Natural killer cell (primary cell): Measurements from ENCODE around the gene AGFG1. TPM values are rescaled to one million over a fixed set of nuclear protein-coding genes. Genes with fewer than 3 reads are reported as not detected.
A peak's percentile ranks its signal among the peaks of the same experiment; 100 is the strongest.

ENCODE experiments used
- ATAC-seq, 3 donors: fragments of 150-1000 bp in 2 of 3; fragments of 200-7000 bp in 1 of 3; cut with Tn5 transposase; 1 replicate in 1 of 3; 2 replicates in 2 of 3; pipeline ENCODE4 v1.10.0; 2021; ENCODE audit warnings: mild to moderate bottlenecking in 2 of 3, moderate library complexity in 2 of 3
- DNase-seq, 2 donors: peaks; one replicate each; pipeline versions ENCODE4 v3.0.0 to v3.0.0-alpha.2; 2013 to 2021; ENCODE audit warnings: mixed read lengths in 1 of 2
- H3K27ac ChIP-seq: one replicate; pipeline ENCODE4 v1.5.1; 2013; ENCODE audit warnings: mild to moderate bottlenecking, low read length
- H3K27me3 ChIP-seq: one replicate; pipeline ENCODE4 v1.6.1; 2013; ENCODE audit warnings: low read length; ENCODE audit not compliant: control insufficient read depth, insufficient read depth
- H3K36me3 ChIP-seq: one replicate; pipeline ENCODE4 v1.6.1; 2013; ENCODE audit warnings: low read length; ENCODE audit not compliant: control insufficient read depth, insufficient read depth
- H3K4me1 ChIP-seq: one replicate; pipeline ENCODE4 v1.6.1; 2013; ENCODE audit warnings: low read length; ENCODE audit not compliant: control insufficient read depth, insufficient read depth
- H3K4me3 ChIP-seq: one replicate; pipeline ENCODE4 v1.5.1; 2013; ENCODE audit warnings: low read length
- H3K9me3 ChIP-seq: one replicate; pipeline ENCODE4 v1.6.1; 2013; ENCODE audit warnings: low read length; ENCODE audit not compliant: control insufficient read depth, insufficient read depth
- H3K27ac Mint-ChIP-seq, 2 donors: one replicate each; pipeline ENCODE4 v1.8.0; 2022; ENCODE audit warnings: mild to moderate bottlenecking in 2 of 2, mixed read lengths in 2 of 2, moderate library complexity in 1 of 2
- H3K27me3 Mint-ChIP-seq, 2 donors: one replicate each; pipeline ENCODE4 v1.8.0; 2022; ENCODE audit warnings: low read depth in 2 of 2, mixed read lengths in 2 of 2
- H3K36me3 Mint-ChIP-seq: one replicate; pipeline ENCODE4 v1.8.0; 2022; ENCODE audit warnings: mixed read lengths
- H3K4me1 Mint-ChIP-seq, 2 donors: one replicate each; pipeline ENCODE4 v1.8.0; 2022; ENCODE audit warnings: mixed read lengths in 2 of 2
- H3K4me3 Mint-ChIP-seq: one replicate; pipeline ENCODE4 v1.8.0; 2022; ENCODE audit warnings: mild to moderate bottlenecking, moderate library complexity, mixed read lengths
- H3K9me3 Mint-ChIP-seq, 2 donors: one replicate each; pipeline ENCODE4 v1.8.0; 2022; ENCODE audit warnings: mixed read lengths in 2 of 2
- CTCF ChIP-seq: fragments of 200-600 bp; IDR thresholded peaks from one replicate; pipeline ENCODE4 v1.8.0; 2022; ENCODE audit warnings: antibody characterized with exemption
- WGBS: methylation state at CpG from one replicate; pipeline ENCODE4 v1.1.7; 2013; ENCODE audit warnings: missing lambda C conversion rate; ENCODE audit not compliant: insufficient coverage; 5-methylcytosine and 5-hydroxymethylcytosine counted together
- intact Hi-C: fragments of 100-400 bp; cut with micrococcal nuclease; formaldehyde crosslinking; loops from one replicate; pipeline ENCODE4 v1.14.2; 2022
- total RNA-seq, 4 donors: library from RNA; stranded (reverse); fragments of 120-200 nt in 1 of 4; gene quantifications; one replicate each; pipeline versions ENCODE4 v1.2.3 to v1.2.4, GENCODE V29; 2013 to 2022

Gene AGFG1, protein sequence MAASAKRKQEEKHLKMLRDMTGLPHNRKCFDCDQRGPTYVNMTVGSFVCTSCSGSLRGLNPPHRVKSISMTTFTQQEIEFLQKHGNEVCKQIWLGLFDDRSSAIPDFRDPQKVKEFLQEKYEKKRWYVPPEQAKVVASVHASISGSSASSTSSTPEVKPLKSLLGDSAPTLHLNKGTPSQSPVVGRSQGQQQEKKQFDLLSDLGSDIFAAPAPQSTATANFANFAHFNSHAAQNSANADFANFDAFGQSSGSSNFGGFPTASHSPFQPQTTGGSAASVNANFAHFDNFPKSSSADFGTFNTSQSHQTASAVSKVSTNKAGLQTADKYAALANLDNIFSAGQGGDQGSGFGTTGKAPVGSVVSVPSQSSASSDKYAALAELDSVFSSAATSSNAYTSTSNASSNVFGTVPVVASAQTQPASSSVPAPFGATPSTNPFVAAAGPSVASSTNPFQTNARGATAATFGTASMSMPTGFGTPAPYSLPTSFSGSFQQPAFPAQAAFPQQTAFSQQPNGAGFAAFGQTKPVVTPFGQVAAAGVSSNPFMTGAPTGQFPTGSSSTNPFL
- 10 to 100 TPM; 65.0 to 71.6 (median 67.3) TPM for total RNA-seq
- 59.4 TPM for total RNA-seq (2013)

DNA sequence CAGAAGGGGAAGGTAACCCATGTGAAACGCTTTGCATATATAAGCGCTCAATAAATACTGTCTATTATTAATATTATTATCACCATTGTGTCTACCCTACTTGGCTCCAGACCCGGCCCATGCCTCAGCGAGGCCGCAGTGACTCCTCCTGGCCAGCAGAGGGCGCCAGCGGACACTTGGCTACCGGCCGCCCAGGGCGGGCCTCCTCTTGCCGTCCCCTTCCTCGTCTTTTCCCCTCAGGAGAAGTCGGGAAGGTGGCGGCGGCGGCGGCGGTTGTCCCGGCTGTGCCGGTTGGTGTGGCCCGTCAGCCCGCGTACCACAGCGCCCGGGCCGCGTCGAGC is at the start of gene AGFG1:
AGFG1 (plus strand) TSS at position 233 of the 341 bp plus-strand sequence. CDS start 266 bp downstream, outside the sequence.
- Mint-ChIP-seq H3K36me3 (no peaks in the 10 kb centered on the region), H3K4me3 (peak within 1 kb of the TSS; percentile 95), H3K27ac (peak within 1 kb of the TSS; percentile 74 to 83), H3K27me3 (peaks cover 3 to 7% of the 10 kb centered on the region in 2 donors), H3K9me3 (no peaks in the 10 kb centered on the region), H3K4me1 (peaks cover 22 to 37% of the 10 kb centered on the region in 2 donors)
- peak; percentile 86 to 89 for DNase-seq
- peak; percentile 89 to 97 (median 92) for ATAC-seq
- H3K4me1 ChIP-seq, result peaks cover 8% of the 10 kb centered on the region
- intact Hi-C loops, result loop anchor here (10.0 kb wide), 1 partner anchor 147 kb away; the partner anchor contains the start of gene MFF
- H3K27me3 ChIP-seq, result no peaks in the 10 kb centered on the region
- no peaks in the 10 kb centered on the region for H3K9me3 ChIP-seq
- peak within 1 kb of the TSS; percentile 81 for H3K4me3 ChIP-seq
- H3K36me3 ChIP-seq, result no peaks in the 10 kb centered on the region
- WGBS, result 1% methylated on average over 28 of the region's 28 CpGs
- peak; percentile 97 for TF ChIP-seq CTCF
- H3K27ac ChIP-seq, result peak within 1 kb of the TSS; percentile 71

GRCh38 chr2:227423656-227424499 is 48.1 kb upstream of the AGFG1 start:
- H3K27ac ChIP-seq, result no peak overlapping the region
- no peak for DNase-seq
- H3K27me3 ChIP-seq, result no peaks in the 10 kb centered on the region
- no peaks in the 10 kb centered on the region for H3K4me1 Mint-ChIP-seq
- no peak for TF ChIP-seq CTCF
- 90% methylated on average over 10 of the region's 10 CpGs for WGBS
- H3K36me3 Mint-ChIP-seq, result no peaks in the 10 kb centered on the region
- H3K4me3 ChIP-seq, result no peak overlapping the region
- H3K36me3 ChIP-seq, result no peaks in the 10 kb centered on the region
- H3K4me1 ChIP-seq, result no peaks in the 10 kb centered on the region
- H3K9me3 Mint-ChIP-seq, result no peaks in the 10 kb centered on the region
- no peak overlapping the region for H3K27ac Mint-ChIP-seq
- ATAC-seq, result no peak
- no peak overlapping the region for H3K4me3 Mint-ChIP-seq
- H3K27me3 Mint-ChIP-seq, result peaks cover 0 to 5% of the 10 kb centered on the region in 2 donors
- H3K9me3 ChIP-seq, result no peaks in the 10 kb centered on the region
- intact Hi-C loops, result no loop called here

- Histone ChIP-seq H3K4me1 (no peaks in the 10 kb centered on the region), H3K27me3 (no peaks in the 10 kb centered on the region), H3K4me3 (no peak overlapping the region), H3K36me3 (no peaks in the 10 kb centered on the region), H3K27ac (no peak overlapping the region), H3K9me3 (peaks cover 17% of the 10 kb centered on the region)
- ATAC-seq (no peak), DNase-seq (no peak)
- H3K36me3 Mint-ChIP-seq, result peaks cover 11% of the 10 kb centered on the region
- intact Hi-C loops, result no loop called here
- no peak overlapping the region for H3K27ac Mint-ChIP-seq
- 92% methylated on average over 8 of the region's 8 CpGs for WGBS
- H3K4me3 Mint-ChIP-seq, result no peak overlapping the region
- no peaks in the 10 kb centered on the region for H3K4me1 Mint-ChIP-seq
- H3K27me3 Mint-ChIP-seq, result peaks cover 0 to 8% of the 10 kb centered on the region in 2 donors
- no peak for TF ChIP-seq CTCF
- peaks cover 0 to 8% of the 10 kb centered on the region in 2 donors for H3K9me3 Mint-ChIP-seq
Measured at GRCh38 chr2:227428731-227429285, 43.1 kb upstream of the AGFG1 start.
